Measurements from ENCODE around the gene AOPEP. TPM values are rescaled to one million over a fixed set of nuclear protein-coding genes. Genes with fewer than 3 reads are reported as not detected.

The AOPEP gene
- total and polyA plus RNA-seq, 2 donors (not counting 3 experiments of a cell fraction or from before 2014, with no cell fraction given), result 20.2 to 41.6 TPM

GRCh38 chr9:94975480-94975879 lies 249.0 kb downstream of the AOPEP start:
- no peaks in the 10 kb centered on the region for H3K36me3 ChIP-seq (ENCODE audit: control insufficient read depth in 2 of 2, extremely low read depth in 1 of 2, insufficient read depth in 2 of 2, low read length in 2 of 2)
- ChIA-PET CTCF (no interaction called here), POLR2A (no interaction called here)
- H3K9ac ChIP-seq (replicated peaks; ENCODE audit: extremely low read depth, insufficient read depth, low read length), result no peak overlapping the region
- no peaks in the 10 kb centered on the region for H4K20me1 ChIP-seq (replicated peaks; ENCODE audit: control insufficient read depth, extremely low read depth, insufficient read depth, low read length)
- no peak for DNase-seq (ENCODE audit: low read depth, low spot score)
- no TSS peak for BruUV-seq (replicated peaks)
- H2AFZ ChIP-seq (ENCODE audit: low read depth, low read length), result no peak overlapping the region
- peaks cover 8% of the 10 kb centered on the region for H3K4me1 ChIP-seq (ENCODE audit: control insufficient read depth, extremely low read depth, insufficient read depth, low read length)
- no peaks in the 10 kb centered on the region for H3K9me3 ChIP-seq (replicated peaks; ENCODE audit: control insufficient read depth, insufficient read depth, low read length)
- no peak for TF ChIP-seq JUN (IDR thresholded peaks at IDR 0.05; ENCODE audit: borderline replicate concordance, insufficient read depth, insufficient read length, low read depth)
- TF ChIP-seq POLR2AphosphoS5 (IDR thresholded peaks at IDR 0.05; ENCODE audit: insufficient read depth, low read depth, low read length), result no peak
- no peak for TF ChIP-seq CTCF (IDR thresholded peaks at IDR 0.05; ENCODE audit: extremely low read depth in 1 of 2, insufficient read depth in 1 of 2, low read depth in 1 of 2, low read length in 2 of 2)
- dilution Hi-C loops (cut with MboI; ENCODE audit: extremely low pct_ligation_motif_present, low sequenced_read_pairs), result no loop called here
- H3K27ac ChIP-seq (ENCODE audit: insufficient read depth, low read depth, low read length), result no peak overlapping the region
- no peaks in the 10 kb centered on the region for H3K79me2 ChIP-seq (ENCODE audit: control insufficient read depth, insufficient read depth, low read length)
- FAIRE-seq, result no peak
- no peaks in the 10 kb centered on the region for H3K9me1 ChIP-seq (replicated peaks; ENCODE audit: control insufficient read depth, extremely low read depth, insufficient read depth, low read length)
- H3K4me2 ChIP-seq (ENCODE audit: insufficient read depth, low read length), result no peak overlapping the region
- no peak overlapping the region for H3K4me3 ChIP-seq (replicated peaks in 1 of 3; ENCODE audit: insufficient read depth in 1 of 3, low read depth in 1 of 3, low read length in 3 of 3)
- intact Hi-C loops (cut with micrococcal nuclease), result no loop called here
- H3K27me3 ChIP-seq (ENCODE audit: control insufficient read depth in 2 of 2, insufficient read depth in 2 of 2, low read length in 2 of 2), result no peaks in the 10 kb centered on the region

- DNase-seq (ENCODE audit: low read depth, low spot score), result no peak
- Histone ChIP-seq H3K9me3 (replicated peaks; ENCODE audit: control insufficient read depth, insufficient read depth, low read length) (no peaks in the 10 kb centered on the region), H3K36me3 (ENCODE audit: control insufficient read depth in 2 of 2, extremely low read depth in 1 of 2, insufficient read depth in 2 of 2, low read length in 2 of 2) (no peaks in the 10 kb centered on the region), H3K4me1 (ENCODE audit: control insufficient read depth, extremely low read depth, insufficient read depth, low read length) (peaks cover 8% of the 10 kb centered on the region), H3K9me1 (replicated peaks; ENCODE audit: control insufficient read depth, extremely low read depth, insufficient read depth, low read length) (no peaks in the 10 kb centered on the region), H3K4me2 (ENCODE audit: insufficient read depth, low read length) (no peak overlapping the region), H3K79me2 (ENCODE audit: control insufficient read depth, insufficient read depth, low read length) (no peaks in the 10 kb centered on the region), H3K27me3 (ENCODE audit: control insufficient read depth in 2 of 2, insufficient read depth in 2 of 2, low read length in 2 of 2) (no peaks in the 10 kb centered on the region), H3K27ac (ENCODE audit: insufficient read depth, low read depth, low read length) (no peak overlapping the region), H2AFZ (ENCODE audit: low read depth, low read length) (no peak overlapping the region), H3K4me3 (replicated peaks in 1 of 3; ENCODE audit: insufficient read depth in 1 of 3, low read depth in 1 of 3, low read length in 3 of 3) (no peak overlapping the region), H4K20me1 (replicated peaks; ENCODE audit: control insufficient read depth, extremely low read depth, insufficient read depth, low read length) (no peaks in the 10 kb centered on the region), H3K9ac (replicated peaks; ENCODE audit: extremely low read depth, insufficient read depth, low read length) (no peak overlapping the region)
- dilution Hi-C loops (cut with MboI; ENCODE audit: extremely low pct_ligation_motif_present, low sequenced_read_pairs), result no loop called here
- no peak for TF ChIP-seq MYC (IDR thresholded peaks at IDR 0.05; ENCODE audit: low read depth, low read length)
- TF ChIP-seq GATA2 (IDR thresholded peaks at IDR 0.05; ENCODE audit: insufficient read depth, insufficient read length, low read depth, low read length), result no peak
- no peak for TF ChIP-seq MAX (IDR thresholded peaks at IDR 0.05; ENCODE audit: insufficient read depth, insufficient read length)
- no peak for TF ChIP-seq POLR2AphosphoS5 (IDR thresholded peaks at IDR 0.05; ENCODE audit: insufficient read depth, low read depth, low read length)
- no peak for TF ChIP-seq EZH2 (IDR thresholded peaks at IDR 0.05; ENCODE audit: borderline replicate concordance, low read depth, low read length, severe bottlenecking)
- TF ChIP-seq CTCF (IDR thresholded peaks at IDR 0.05; ENCODE audit: extremely low read depth in 1 of 2, insufficient read depth in 1 of 2, low read depth in 1 of 2, low read length in 2 of 2), result no peak
- TF ChIP-seq FOS (IDR thresholded peaks at IDR 0.05; ENCODE audit: borderline replicate concordance, insufficient read depth, low read length), result no peak
- TF ChIP-seq POLR2A (IDR thresholded peaks at IDR 0.05; ENCODE audit: low read depth, low read length), result no peak
- TF ChIP-seq JUN (IDR thresholded peaks at IDR 0.05; ENCODE audit: borderline replicate concordance, insufficient read depth, insufficient read length, low read depth), result no peak
- no peak for FAIRE-seq
- ChIA-PET POLR2A (no interaction called here), CTCF (interaction anchor here (2.3 kb wide), 1 partner anchor 11 kb away, joined by 8 read pairs; no protein-coding TSS in a partner anchor)
- intact Hi-C loops (cut with micrococcal nuclease), result no loop called here
- no TSS peak for BruUV-seq (replicated peaks)
Observed at GRCh38 chr9:94976077-94976476, 249.6 kb downstream of the AOPEP start.

Measured in endothelial cell of umbilical vein (primary cell).